Loucy (cell line): ENCODE measurements around the gene TTC23.
"Not testable (repeated sequence)": the region's sequence is repeated elsewhere in the genome, so short reads cannot be mapped to it uniquely, and the experiment has no call there.

Experiments used
- EZH2phosphoT487 ChIP-seq: fragments of 200-600 bp; IDR thresholded peaks from 2 replicates; pipeline ENCODE4 v1.6.1; 2018; ENCODE audit warnings: antibody characterized with exemption, mild to moderate bottlenecking, moderate library complexity, borderline replicate concordance
- TF ChIP-seq, protein P1 (sequence below): fragments of 200-600 bp; sonication (generic); conservative IDR thresholded peaks from 2 replicates; pipeline ENCODE4 v1.5.1; 2014; ENCODE audit warnings: mild to moderate bottlenecking, antibody characterized with exemption, low read length

DNA sequence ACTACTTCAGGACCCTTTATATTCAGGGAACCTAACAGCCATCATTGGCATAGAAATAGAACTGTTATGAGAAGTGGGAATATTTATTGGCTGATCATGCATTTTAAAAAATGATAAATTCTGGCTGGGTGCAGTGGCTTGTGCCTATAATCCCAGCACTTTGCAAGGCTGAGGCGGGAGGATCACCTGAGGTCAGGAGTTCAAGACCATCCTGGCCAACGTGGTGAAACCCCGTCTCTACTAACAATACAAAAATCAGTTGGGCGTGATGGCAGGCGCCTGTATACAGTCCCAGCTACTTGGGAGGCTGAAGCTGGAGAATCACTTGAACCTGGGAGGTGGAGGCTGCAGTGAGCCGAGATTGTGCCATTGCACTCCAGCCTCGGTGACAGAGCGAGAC lies 137.7 kb downstream of the TTC23 start:
- TF ChIP-seq, protein P1, sequence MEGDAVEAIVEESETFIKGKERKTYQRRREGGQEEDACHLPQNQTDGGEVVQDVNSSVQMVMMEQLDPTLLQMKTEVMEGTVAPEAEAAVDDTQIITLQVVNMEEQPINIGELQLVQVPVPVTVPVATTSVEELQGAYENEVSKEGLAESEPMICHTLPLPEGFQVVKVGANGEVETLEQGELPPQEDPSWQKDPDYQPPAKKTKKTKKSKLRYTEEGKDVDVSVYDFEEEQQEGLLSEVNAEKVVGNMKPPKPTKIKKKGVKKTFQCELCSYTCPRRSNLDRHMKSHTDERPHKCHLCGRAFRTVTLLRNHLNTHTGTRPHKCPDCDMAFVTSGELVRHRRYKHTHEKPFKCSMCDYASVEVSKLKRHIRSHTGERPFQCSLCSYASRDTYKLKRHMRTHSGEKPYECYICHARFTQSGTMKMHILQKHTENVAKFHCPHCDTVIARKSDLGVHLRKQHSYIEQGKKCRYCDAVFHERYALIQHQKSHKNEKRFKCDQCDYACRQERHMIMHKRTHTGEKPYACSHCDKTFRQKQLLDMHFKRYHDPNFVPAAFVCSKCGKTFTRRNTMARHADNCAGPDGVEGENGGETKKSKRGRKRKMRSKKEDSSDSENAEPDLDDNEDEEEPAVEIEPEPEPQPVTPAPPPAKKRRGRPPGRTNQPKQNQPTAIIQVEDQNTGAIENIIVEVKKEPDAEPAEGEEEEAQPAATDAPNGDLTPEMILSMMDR, result not testable (repeated sequence)
- not testable (repeated sequence) for TF ChIP-seq EZH2phosphoT487
